GM18907 (cell line): ENCODE measurements around the gene CCDC149.

Experiments used
- ATAC-seq: cut with Tn5 transposase; IDR thresholded peaks from one replicate; pipeline ENCODE4 v1.9.1; 2021; ENCODE audit warnings: mild to moderate bottlenecking, moderate library complexity; ENCODE audit not compliant: unreplicated experiment

Gene CCDC149

GRCh38 chr4:24845132-24845531 lies 67.7 kb downstream of the CCDC149 start:
- ATAC-seq, result no peak

GRCh38 chr4:24843096-24843495 lies 69.7 kb downstream of the CCDC149 start:
- ATAC-seq, result no peak

GRCh38 chr4:24842356-24842755 lies 70.5 kb downstream of the CCDC149 start:
- no peak for ATAC-seq

- no peak for ATAC-seq
Measured at GRCh38 chr4:24840826-24841543, 71.9 kb downstream of the CCDC149 start.

- ATAC-seq, result no peak
Measured at GRCh38 chr4:24840362-24840761, 72.5 kb downstream of the CCDC149 start.

- ATAC-seq, result no peak
Measured at GRCh38 chr4:24837781-24838180, 75.1 kb downstream of the CCDC149 start.

- no peak for ATAC-seq
Measured at GRCh38 chr4:24837336-24837735, 75.5 kb downstream of the CCDC149 start.

- ATAC-seq, result no peak
Measured at GRCh38 chr4:24836661-24837242, 76.1 kb downstream of the CCDC149 start.

GRCh38 chr4:24835696-24836095 lies 77.1 kb downstream of the CCDC149 start:
- ATAC-seq, result no peak

GRCh38 chr4:24831637-24832036 lies 81.2 kb downstream of the CCDC149 start:
- ATAC-seq, result no peak

GRCh38 chr4:24824720-24825119 lies 88.1 kb downstream of the CCDC149 start:
- ATAC-seq, result no peak

- ATAC-seq, result no peak
Measured at GRCh38 chr4:24820541-24820940, 92.3 kb downstream of the CCDC149 start.

- ATAC-seq, result no peak
Measured at GRCh38 chr4:24816797-24817196, 96.0 kb downstream of the CCDC149 start.

GRCh38 chr4:24813732-24814131 lies 99.1 kb downstream of the CCDC149 start:
- no peak for ATAC-seq

- ATAC-seq, result no peak
Measured at GRCh38 chr4:24810871-24811631, 101.8 kb downstream of the CCDC149 start.

- ATAC-seq, result no peak
Measured at GRCh38 chr4:24809815-24810405, 102.9 kb downstream of the CCDC149 start.

- peak; percentile 51 for ATAC-seq
Measured at GRCh38 chr4:24809376-24809775, 103.5 kb downstream of the CCDC149 start.

- no peak for ATAC-seq
Measured at GRCh38 chr4:24808955-24809354, 103.9 kb downstream of the CCDC149 start.

GRCh38 chr4:24808261-24808660 lies 104.6 kb downstream of the CCDC149 start:
- ATAC-seq, result no peak

- no peak for ATAC-seq
Measured at GRCh38 chr4:24807611-24808010, 105.2 kb downstream of the CCDC149 start.

GRCh38 chr4:24806206-24806990 lies 106.4 kb downstream of the CCDC149 start:
- ATAC-seq, result no peak
